A549 (cell line): ENCODE results near the gene GAMT. TPM values are rescaled to one million over a fixed set of nuclear protein-coding genes. Genes with fewer than 3 reads are reported as not detected.
A peak's percentile ranks its signal among the peaks of the same experiment; 100 is the strongest.

Experiments used
- ATAC-seq, 2 experiments: fragments of 200-7000 bp in 1 of 2; fragments of >200 bp in 1 of 2; cut with Nextera tagmentation in 1 of 2; cut with Tn5 transposase in 1 of 2; 3 replicates each; pipeline versions ENCODE4 v1.8.0 to v1.9.1; 2018 to 2020; ENCODE audit warnings: mild to moderate bottlenecking in 1 of 2, moderate library complexity in 1 of 2
- CTCF ChIA-PET: fragments of 300-600 bp; sonication (Branson Sonifier 250); formaldehyde crosslinking; extraction: SDS; loops from one replicate; lab custom pipeline; 2021; ENCODE audit warnings: antibody characterized with exemption, inconsistent platforms; lab: Yijun Ruan, JAX
- POLR2A ChIA-PET: fragments of 350-600 bp; formaldehyde crosslinking; extraction: SDS; loops from one replicate; lab custom pipeline; 2021; ENCODE audit warnings: antibody characterized with exemption, inconsistent platforms; lab: Yijun Ruan, JAX
- DNase-seq, 2 experiments: peaks; one replicate each; pipeline versions ENCODE4 v3.0.0 to v3.0.0-alpha.2; 2011 to 2016; ENCODE audit warnings: low read depth in 1 of 2, low spot score in 1 of 2
- FAIRE-seq: peaks from 2 replicates; lab custom pipeline; 2011; peaks lifted over from hg19 to GRCh38; lab: Jason Lieb, UNC
- H3K27ac ChIP-seq, 2 experiments: fragments of >200 bp; sonication (Bioruptor Twin); formaldehyde crosslinking; 3 replicates each; pipeline ENCODE4 v1.5.1; 2016 to 2017
- H3K4me1 ChIP-seq: fragments of >200 bp; sonication (Bioruptor Twin); formaldehyde crosslinking; 3 replicates; pipeline ENCODE4 v1.6.1; 2016
- H3K4me2 ChIP-seq: fragments of >200 bp; sonication (Bioruptor Twin); formaldehyde crosslinking; 3 replicates; pipeline ENCODE4 v1.6.1; 2016
- H3K4me3 ChIP-seq: fragments of >200 bp; sonication (Bioruptor Twin); formaldehyde crosslinking; 3 replicates; pipeline ENCODE4 v1.5.1; 2016
- H3K9me3 ChIP-seq: fragments of >200 bp; sonication (Bioruptor Twin); formaldehyde crosslinking; 3 replicates; pipeline ENCODE4 v1.6.1; 2016
- CBX2 ChIP-seq: fragments of 200-600 bp; sonication (generic); IDR thresholded peaks from 2 replicates; pipeline ENCODE4 v1.6.1; 2016; ENCODE audit warnings: low read depth, mild to moderate bottlenecking, borderline replicate concordance
- CEBPB ChIP-seq, 2 experiments: fragments of >200 bp in 1 of 2; sonication (Bioruptor Twin) in 1 of 2; formaldehyde crosslinking in 1 of 2; IDR thresholded peaks; 2 replicates each; pipeline ENCODE4 v1.6.1; 2012 to 2016
- EHF ChIP-seq: fragments of 250-450 bp; sonication (Bioruptor Pico); IDR thresholded peaks from 2 replicates; pipeline ENCODE4 v1.5.0; 2020; ENCODE audit warnings: mild to moderate bottlenecking
- ELK1 ChIP-seq: fragments of 150-350 bp; IDR thresholded peaks from 2 replicates; pipeline ENCODE4 v1.6.1; 2014; ENCODE audit warnings: low read depth, mild to moderate bottlenecking, low read length
- HES2 ChIP-seq: fragments of >200 bp; sonication (Bioruptor Twin); formaldehyde crosslinking; IDR thresholded peaks from 2 replicates; pipeline ENCODE4 v1.6.1; 2016
- MAZ ChIP-seq: fragments of 150-350 bp; IDR thresholded peaks from 2 replicates; pipeline ENCODE4 v1.6.1; 2014; ENCODE audit warnings: antibody characterized with exemption, low read depth, low read length, borderline replicate concordance
- NPAS2 ChIP-seq: fragments of 250-450 bp; sonication (Bioruptor Pico); IDR thresholded peaks from 2 replicates; pipeline ENCODE4 v1.8.0; 2022; ENCODE audit warnings: mild to moderate bottlenecking, moderate library complexity, borderline replicate concordance
- RARB ChIP-seq: fragments of 250-450 bp; sonication (Bioruptor Pico); IDR thresholded peaks from 2 replicates; pipeline ENCODE4 v1.8.0; 2021; ENCODE audit warnings: mild to moderate bottlenecking, moderate library complexity
- REST ChIP-seq: fragments of 200-600 bp; sonication (generic); IDR thresholded peaks from 2 replicates; pipeline ENCODE4 v1.6.1; 2016; ENCODE audit warnings: antibody characterized with exemption, mild to moderate bottlenecking, moderate library complexity
- RFX5 ChIP-seq: fragments of 450-650 bp; IDR thresholded peaks from 2 replicates; pipeline ENCODE4 v1.7.1; 2014; ENCODE audit warnings: antibody characterized with exemption, mild to moderate bottlenecking, moderate library complexity
- SMC3 ChIP-seq: fragments of >200 bp; sonication (Bioruptor Twin); formaldehyde crosslinking; IDR thresholded peaks from 3 replicates; pipeline ENCODE4 v1.6.1; 2018; ENCODE audit warnings: inconsistent platforms
- SREBF2 ChIP-seq: fragments of 450-650 bp; IDR thresholded peaks from 2 replicates; pipeline ENCODE4 v1.6.1; 2014; ENCODE audit warnings: mild to moderate bottlenecking, moderate library complexity
- WGBS: methylation state at CpG from one replicate; pipeline ENCODE4 v1.1.6; 2017; ENCODE audit errors: missing lambda C conversion rate; 5-methylcytosine and 5-hydroxymethylcytosine counted together
- polyA plus RNA-seq, 4 experiments: library from polyadenylated mRNA; depleted of rRNA in 3 of 4; stranded (reverse); fragments of >200 nt; fragmentation: RNase III in 1 of 4; extraction: RNeasy Plus Mini Kit Qiagen cat#74134 plus additional on column Dnase treatment in 1 of 4; gene quantifications; 2 replicates in 3 of 4; 3 replicates in 1 of 4; pipeline ENCODE4 v1.2.3, GENCODE V29; 2011 to 2017

Gene GAMT
- polyA plus RNA-seq, 2 of the 4 experiments (the other 2 are of a cell fraction), result 13.6 to 26.0 TPM

- no peak for TF ChIP-seq SREBF2
- TF ChIP-seq SMC3, result no peak
- no peak for TF ChIP-seq MAZ
- no peak for TF ChIP-seq RARB (CRISPR knock-in tag)
- TF ChIP-seq CBX2, result no peak
- TF ChIP-seq CEBPB (IDR thresholded peaks at IDR 0.05), result no peak
- TF ChIP-seq, all 56 proteins: peak for 0
- CTCF ChIA-PET, result interaction anchor here (1.0 kb wide), 1 partner anchor 21 kb away, joined by 3 read pairs; no protein-coding TSS in a partner anchor
- Histone ChIP-seq H3K27ac (no peak overlapping the region), H3K4me1 (peaks cover 35% of the 10 kb centered on the region), H3K9me3 (no peaks in the 10 kb centered on the region), H3K4me3 (no peak overlapping the region), H3K4me2 (no peak overlapping the region; the same call in 2 of the 3 replicates)
- FAIRE-seq (no peak), ATAC-seq (no peak), DNase-seq (no peak)
- WGBS, result 11% methylated on average over 1 of the region's 4 CpGs
- POLR2A ChIA-PET, result no interaction called here
These were observed 46.2 kb upstream of the GAMT start for GRCh38 chr19:1447504-1447903.

- Histone ChIP-seq H3K4me2 (peak overlapping the region; percentile 91), H3K4me3 (peak overlapping the region; percentile 63), H3K27ac (peak overlapping the region; percentile 79 to 96; a peak in 5 of 6 replicates), H3K9me3 (no peaks in the 10 kb centered on the region), H3K4me1 (peaks cover 36% of the 10 kb centered on the region)
- FAIRE-seq (no peak), ATAC-seq (no peak; a peak in 1 of 6 replicates), DNase-seq (no peak)
- TF ChIP-seq NPAS2 (CRISPR knock-in tag), result no peak
- no peak for TF ChIP-seq EHF
- peak; percentile 91 for TF ChIP-seq REST
- no peak for TF ChIP-seq SMC3
- no peak for TF ChIP-seq ELK1
- no peak for TF ChIP-seq HES2
- WGBS, result 37% methylated on average over 16 of the region's 63 CpGs
- ChIA-PET CTCF (interaction anchor here (1.0 kb wide), 1 partner anchor 22 kb away, joined by 3 read pairs; no protein-coding TSS in a partner anchor), POLR2A (no interaction called here)
These were observed 45.6 kb upstream of the GAMT start for GRCh38 chr19:1446713-1447481.

- POLR2A ChIA-PET, result interaction anchor here (0.7 to 1.9 kb wide), 3 partner anchors 7 to 177 kb away, joined by 3 to 5 read pairs (median 3); partner anchors contain the start of gene CIRBP
- Histone ChIP-seq H3K27ac (peak overlapping the region; percentile 79 to 96), H3K9me3 (no peaks in the 10 kb centered on the region), H3K4me1 (peaks cover 40% of the 10 kb centered on the region), H3K4me3 (peak overlapping the region; percentile 63), H3K4me2 (peak overlapping the region; percentile 91)
- TF ChIP-seq SMC3 (no peak), RFX5 (no peak)
- peak; percentile 52 to 67 for DNase-seq
- FAIRE-seq, result no peak
- peak; percentile 30 to 44 for ATAC-seq
- CTCF ChIA-PET, result interaction anchor here (0.6 to 2.9 kb wide), 20 partner anchors 8 to 204 kb away, joined by 3 to 34 read pairs (median 3); partner anchors contain the start of gene FAM174C
- WGBS, result 0% methylated on average over 8 of the region's 99 CpGs
These were observed 44.8 kb upstream of the GAMT start for GRCh38 chr19:1445932-1446712.
